Measurements from ENCODE around the gene FES. TPM values are rescaled to one million over a fixed set of nuclear protein-coding genes. Genes with fewer than 3 reads are reported as not detected.

The FES gene
- total RNA-seq, 2 experiments from 2014 or later: 3.2 to 3.3 TPM

DNA sequence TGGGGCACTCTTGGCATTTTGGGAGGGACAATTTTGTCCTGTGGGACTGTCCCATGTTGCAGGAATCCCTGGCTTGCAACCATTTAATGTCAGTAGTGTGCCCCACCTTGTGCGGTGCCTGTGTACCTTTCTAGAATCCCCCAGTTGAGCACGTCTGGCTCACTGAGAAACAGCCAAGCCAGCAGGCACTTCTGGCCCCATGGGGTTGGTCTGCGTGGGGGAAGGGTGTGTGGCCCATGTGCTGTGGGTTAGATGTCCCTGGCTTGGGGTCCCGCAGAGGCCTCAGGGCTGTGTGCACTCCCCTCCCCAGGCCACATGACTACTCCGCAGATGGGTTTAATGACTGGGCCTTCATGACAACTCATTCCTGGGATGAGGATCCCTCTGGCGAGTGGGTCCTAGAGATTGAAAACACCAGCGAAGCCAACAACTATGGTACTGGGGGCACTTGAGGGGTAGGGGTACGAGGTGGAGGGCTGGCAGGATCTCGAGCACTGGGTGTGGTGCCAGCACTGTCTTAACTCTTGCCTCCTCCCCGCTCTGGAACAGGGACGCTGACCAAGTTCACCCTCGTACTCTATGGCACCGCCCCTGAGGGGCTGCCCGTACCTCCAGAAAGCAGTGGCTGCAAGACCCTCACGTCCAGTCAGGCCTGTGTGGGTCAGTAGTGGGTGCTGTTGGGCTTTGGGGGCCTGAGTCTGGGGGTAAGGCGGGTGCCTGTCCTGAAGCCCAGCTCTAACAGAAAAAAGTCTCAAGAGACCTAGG lies 3.7 kb upstream of the FES start:
- H3K79me2 ChIP-seq (ENCODE audit: insufficient read depth, low read depth, low read length): no peaks in the 10 kb centered on the region
- no peak overlapping the region for H3K27ac ChIP-seq (ENCODE audit: low read depth, low read length, poor library complexity, severe bottlenecking)
- no peaks in the 10 kb centered on the region for H3K9me2 ChIP-seq (ENCODE audit: insufficient read depth, low read length)
- H3K4me3 ChIP-seq (ENCODE audit: low read depth, low read length, poor library complexity, severe bottlenecking): no peak overlapping the region
- no TSS peak for BruUV-seq (replicated peaks)
- no peaks in the 10 kb centered on the region for H3K9me3 ChIP-seq (ENCODE audit: low read length)
- H4K20me1 ChIP-seq (ENCODE audit: insufficient read depth, low read length): no peaks in the 10 kb centered on the region
- intact Hi-C loops (cut with micrococcal nuclease; ENCODE audit: unreplicated experiment): no loop called here
- TF ChIP-seq, protein P1, sequence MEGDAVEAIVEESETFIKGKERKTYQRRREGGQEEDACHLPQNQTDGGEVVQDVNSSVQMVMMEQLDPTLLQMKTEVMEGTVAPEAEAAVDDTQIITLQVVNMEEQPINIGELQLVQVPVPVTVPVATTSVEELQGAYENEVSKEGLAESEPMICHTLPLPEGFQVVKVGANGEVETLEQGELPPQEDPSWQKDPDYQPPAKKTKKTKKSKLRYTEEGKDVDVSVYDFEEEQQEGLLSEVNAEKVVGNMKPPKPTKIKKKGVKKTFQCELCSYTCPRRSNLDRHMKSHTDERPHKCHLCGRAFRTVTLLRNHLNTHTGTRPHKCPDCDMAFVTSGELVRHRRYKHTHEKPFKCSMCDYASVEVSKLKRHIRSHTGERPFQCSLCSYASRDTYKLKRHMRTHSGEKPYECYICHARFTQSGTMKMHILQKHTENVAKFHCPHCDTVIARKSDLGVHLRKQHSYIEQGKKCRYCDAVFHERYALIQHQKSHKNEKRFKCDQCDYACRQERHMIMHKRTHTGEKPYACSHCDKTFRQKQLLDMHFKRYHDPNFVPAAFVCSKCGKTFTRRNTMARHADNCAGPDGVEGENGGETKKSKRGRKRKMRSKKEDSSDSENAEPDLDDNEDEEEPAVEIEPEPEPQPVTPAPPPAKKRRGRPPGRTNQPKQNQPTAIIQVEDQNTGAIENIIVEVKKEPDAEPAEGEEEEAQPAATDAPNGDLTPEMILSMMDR (conservative IDR thresholded peaks at IDR 0.05; ENCODE audit: low read length): no peak
- TF ChIP-seq EZH2phosphoT487 (IDR thresholded peaks at IDR 0.05; ENCODE audit: borderline replicate concordance, low read depth, low read length): no peak
- no peak overlapping the region for H3K4me2 ChIP-seq (ENCODE audit: low read length)
- DNase-seq (ENCODE audit: low spot score): no peak
- H2AFZ ChIP-seq (ENCODE audit: low read length): no peak overlapping the region
- H3K4me1 ChIP-seq (ENCODE audit: insufficient read depth, low read length, poor library complexity, severe bottlenecking): peaks cover 3% of the 10 kb centered on the region
- POLR2A ChIA-PET: no interaction called here
- no peaks in the 10 kb centered on the region for H3K36me3 ChIP-seq (ENCODE audit: insufficient read depth, low read length)
- CTCF ChIA-PET (ENCODE audit: unreplicated experiment): no interaction called here

DNA sequence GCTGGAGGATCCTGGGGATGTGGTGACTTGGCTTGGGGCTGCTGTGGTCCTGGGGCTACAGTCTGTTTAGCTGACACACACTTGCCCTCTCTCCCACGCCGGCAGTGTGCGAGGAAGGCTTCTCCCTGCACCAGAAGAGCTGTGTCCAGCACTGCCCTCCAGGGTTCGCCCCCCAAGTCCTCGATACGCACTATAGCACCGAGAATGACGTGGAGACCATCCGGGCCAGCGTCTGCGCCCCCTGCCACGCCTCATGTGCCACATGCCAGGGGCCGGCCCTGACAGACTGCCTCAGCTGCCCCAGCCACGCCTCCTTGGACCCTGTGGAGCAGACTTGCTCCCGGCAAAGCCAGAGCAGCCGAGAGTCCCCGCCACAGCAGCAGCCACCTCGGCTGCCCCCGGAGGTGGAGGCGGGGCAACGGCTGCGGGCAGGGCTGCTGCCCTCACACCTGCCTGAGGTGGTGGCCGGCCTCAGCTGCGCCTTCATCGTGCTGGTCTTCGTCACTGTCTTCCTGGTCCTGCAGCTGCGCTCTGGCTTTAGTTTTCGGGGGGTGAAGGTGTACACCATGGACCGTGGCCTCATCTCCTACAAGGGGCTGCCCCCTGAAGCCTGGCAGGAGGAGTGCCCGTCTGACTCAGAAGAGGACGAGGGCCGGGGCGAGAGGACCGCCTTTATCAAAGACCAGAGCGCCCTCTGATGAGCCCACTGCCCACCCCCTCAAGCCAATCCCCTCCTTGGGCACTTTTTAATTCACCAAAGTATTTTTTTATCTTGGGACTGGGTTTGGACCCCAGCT lies 2.9 kb upstream of the FES start:
- Histone ChIP-seq H3K27ac (ENCODE audit: low read depth, low read length, poor library complexity, severe bottlenecking) (no peak overlapping the region), H3K9me3 (ENCODE audit: low read length) (no peaks in the 10 kb centered on the region), H4K20me1 (ENCODE audit: insufficient read depth, low read length) (no peaks in the 10 kb centered on the region), H3K79me2 (ENCODE audit: insufficient read depth, low read depth, low read length) (no peaks in the 10 kb centered on the region), H3K36me3 (ENCODE audit: insufficient read depth, low read length) (no peaks in the 10 kb centered on the region), H3K4me3 (ENCODE audit: low read depth, low read length, poor library complexity, severe bottlenecking) (no peak overlapping the region), H2AFZ (ENCODE audit: low read length) (no peak overlapping the region), H3K4me2 (ENCODE audit: low read length) (no peak overlapping the region), H3K9me2 (ENCODE audit: insufficient read depth, low read length) (no peaks in the 10 kb centered on the region), H3K4me1 (ENCODE audit: insufficient read depth, low read length, poor library complexity, severe bottlenecking) (peaks cover 11% of the 10 kb centered on the region)
- ChIA-PET CTCF (ENCODE audit: unreplicated experiment) (interaction anchor here (0.6 kb wide), 1 partner anchor 164 kb away, joined by 3 read pairs; the partner anchor contains the start of gene BLM), POLR2A (no interaction called here)
- intact Hi-C loops (cut with micrococcal nuclease; ENCODE audit: unreplicated experiment): no loop called here
- TF ChIP-seq EZH2phosphoT487 (IDR thresholded peaks at IDR 0.05; ENCODE audit: borderline replicate concordance, low read depth, low read length): no peak
- TF ChIP-seq, protein P1 (conservative IDR thresholded peaks at IDR 0.05; ENCODE audit: low read length): no peak
- no peak for DNase-seq (ENCODE audit: low spot score)
- BruUV-seq (replicated peaks): no TSS peak

Measured in OCI-LY7 (cell line).